HEK293 (cell line): ENCODE measurements around the gene TIMM10B.
A peak's percentile ranks its signal among the peaks of the same experiment; 100 is the strongest.

ENCODE experiments used
- CTCF ChIA-PET: fragments of 350-600 bp; formaldehyde crosslinking; extraction: SDS; loops from one replicate; lab custom pipeline; 2021; ENCODE audit warnings: antibody characterized with exemption; lab: Yijun Ruan, JAX
- POLR2A ChIA-PET: fragments of 300-600 bp; formaldehyde crosslinking; extraction: SDS; loops from one replicate; lab custom pipeline; 2020; ENCODE audit warnings: antibody characterized with exemption, inconsistent platforms; lab: Yijun Ruan, JAX
- H3K27ac ChIP-seq: fragments of 200-500 bp; sonication (Bioruptor generic); 2 replicates; pipeline ENCODE4 v1.5.1; 2014; ENCODE audit warnings: low read depth, low read length, control low read depth, inconsistent platforms; ENCODE audit errors: extremely low read depth
- H3K36me3 ChIP-seq, 2 experiments: fragments of 200-500 bp in 1 of 2; sonication (Bioruptor generic) in 1 of 2; 1 replicate in 1 of 2; 2 replicates in 1 of 2; pipeline ENCODE4 v1.5.1; 2014 to 2017; ENCODE audit warnings: inconsistent platforms in 2 of 2, low read length in 2 of 2; ENCODE audit not compliant: control insufficient read depth in 2 of 2, insufficient read depth in 1 of 2
- H3K4me1 ChIP-seq: fragments of 200-500 bp; sonication (Bioruptor generic); 2 replicates; pipeline ENCODE4 v1.5.1; 2014; ENCODE audit warnings: mild to moderate bottlenecking, low read length, inconsistent platforms; ENCODE audit not compliant: control insufficient read depth, insufficient read depth
- H3K4me3 ChIP-seq: 2 replicates; pipeline ENCODE4 v1.5.1; 2011; ENCODE audit warnings: low read depth, mild to moderate bottlenecking, control low read depth, low read length, moderate library complexity
- H3K9me3 ChIP-seq: fragments of 200-500 bp; sonication (Bioruptor generic); 2 replicates; pipeline ENCODE4 v1.5.1; 2014; ENCODE audit warnings: low read depth, low read length, inconsistent platforms; ENCODE audit not compliant: control insufficient read depth, insufficient read depth
- KLF10 ChIP-seq: fragments of 450-650 bp; IDR thresholded peaks from 2 replicates; pipeline ENCODE4 v1.5.1; 2018; ENCODE audit warnings: missing biosample characterization, mild to moderate bottlenecking, missing genetic modification characterization
- ZNF202 ChIP-seq: fragments of 450-650 bp; formaldehyde crosslinking; IDR thresholded peaks from 2 replicates; pipeline ENCODE4 v1.5.1; 2016; ENCODE audit warnings: missing biosample characterization, missing genetic modification characterization, borderline replicate concordance
- ZNF426 ChIP-seq: fragments of 450-650 bp; formaldehyde crosslinking; IDR thresholded peaks from 2 replicates; pipeline ENCODE4 v1.5.1; 2017; ENCODE audit warnings: missing biosample characterization, missing genetic modification characterization, mild to moderate bottlenecking, inconsistent platforms, moderate library complexity
- ZNF501 ChIP-seq: fragments of 450-650 bp; formaldehyde crosslinking; IDR thresholded peaks from 2 replicates; pipeline ENCODE4 v1.5.1; 2016; ENCODE audit warnings: missing biosample characterization, missing genetic modification characterization
- ZNF544 ChIP-seq: fragments of 450-650 bp; formaldehyde crosslinking; IDR thresholded peaks from 2 replicates; pipeline ENCODE4 v1.5.0; 2017; ENCODE audit warnings: missing biosample characterization, missing genetic modification characterization
- ZNF596 ChIP-seq: fragments of 450-650 bp; IDR thresholded peaks from 2 replicates; pipeline ENCODE4 v1.5.0; 2018; ENCODE audit warnings: missing biosample characterization, mild to moderate bottlenecking, missing genetic modification characterization, moderate library complexity
- ZNF600 ChIP-seq: fragments of 450-650 bp; formaldehyde crosslinking; IDR thresholded peaks from 2 replicates; pipeline ENCODE4 v1.5.1; 2016; ENCODE audit warnings: missing biosample characterization, missing genetic modification characterization
- ZNF660 ChIP-seq: fragments of 450-650 bp; IDR thresholded peaks from 2 replicates; pipeline ENCODE4 v1.5.1; 2018; ENCODE audit warnings: missing biosample characterization, mild to moderate bottlenecking, missing genetic modification characterization
- ZNF664 ChIP-seq: fragments of 450-650 bp; formaldehyde crosslinking; IDR thresholded peaks from 2 replicates; pipeline ENCODE4 v1.5.1; 2016; ENCODE audit warnings: missing biosample characterization, missing genetic modification characterization
- ZNF677 ChIP-seq: fragments of 450-650 bp; IDR thresholded peaks from 2 replicates; pipeline ENCODE4 v1.5.0; 2018; ENCODE audit warnings: missing biosample characterization, mild to moderate bottlenecking, missing genetic modification characterization, moderate library complexity
- ZNF785 ChIP-seq: fragments of 450-650 bp; formaldehyde crosslinking; IDR thresholded peaks from 2 replicates; pipeline ENCODE4 v1.5.1; 2016; ENCODE audit warnings: missing biosample characterization, missing genetic modification characterization
- ZSCAN30 ChIP-seq: fragments of 450-650 bp; IDR thresholded peaks from 2 replicates; pipeline ENCODE4 v1.5.1; 2018; ENCODE audit warnings: missing biosample characterization, mild to moderate bottlenecking, missing genetic modification characterization, moderate library complexity
- TF ChIP-seq, protein P1 (sequence below): fragments of 450-650 bp; formaldehyde crosslinking; IDR thresholded peaks from 2 replicates; pipeline ENCODE4 v1.5.1; 2016; ENCODE audit warnings: missing biosample characterization, missing genetic modification characterization
- TF ChIP-seq, protein P2 (sequence below): fragments of 450-650 bp; formaldehyde crosslinking; IDR thresholded peaks from 2 replicates; pipeline ENCODE4 v1.5.1; 2016; ENCODE audit warnings: missing biosample characterization, missing genetic modification characterization

Gene TIMM10B

DNA sequence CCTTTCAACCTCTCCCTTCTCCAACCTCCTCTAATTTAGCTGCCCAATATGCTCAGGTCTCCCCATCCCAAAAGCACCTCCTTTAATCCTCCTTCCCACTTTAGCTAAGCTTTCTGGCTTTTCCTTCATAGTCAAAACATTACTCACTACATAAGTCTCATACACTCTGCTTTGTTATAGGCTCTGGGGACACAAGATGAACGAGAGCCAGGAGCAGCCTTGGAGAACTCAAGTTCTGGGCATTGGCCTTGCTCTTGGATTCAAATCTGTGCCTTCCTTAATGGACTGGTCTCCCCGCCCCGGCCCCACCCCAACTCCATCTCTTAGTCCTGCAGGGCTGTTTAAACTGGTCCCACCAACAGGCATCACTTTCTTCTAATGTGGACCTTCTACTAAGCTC, 29.1 kb upstream of the TIMM10B start:
- Histone ChIP-seq H3K27ac (no peak overlapping the region), H3K36me3 (peaks cover 6 to 91% of the 10 kb centered on the region in 2 experiments; a peak in 1 of 3 replicates), H3K4me3 (no peak overlapping the region), H3K9me3 (no peaks in the 10 kb centered on the region), H3K4me1 (no peaks in the 10 kb centered on the region)
- CTCF ChIA-PET = interaction anchor here (1.0 to 2.0 kb wide), 5 partner anchors 9 to 254 kb away, joined by 3 to 9 read pairs (median 4); no protein-coding TSS in a partner anchor
- POLR2A ChIA-PET = no interaction called here
- TF ChIP-seq ZNF501 (tag by site-specific recombination) (no peak), ZNF596 (tag by site-specific recombination) (no peak), ZNF426 (tag by site-specific recombination) (no peak), ZNF600 (tag by site-specific recombination) (no peak), KLF10 (tag by site-specific recombination) (no peak)
- TF ChIP-seq, protein P1, sequence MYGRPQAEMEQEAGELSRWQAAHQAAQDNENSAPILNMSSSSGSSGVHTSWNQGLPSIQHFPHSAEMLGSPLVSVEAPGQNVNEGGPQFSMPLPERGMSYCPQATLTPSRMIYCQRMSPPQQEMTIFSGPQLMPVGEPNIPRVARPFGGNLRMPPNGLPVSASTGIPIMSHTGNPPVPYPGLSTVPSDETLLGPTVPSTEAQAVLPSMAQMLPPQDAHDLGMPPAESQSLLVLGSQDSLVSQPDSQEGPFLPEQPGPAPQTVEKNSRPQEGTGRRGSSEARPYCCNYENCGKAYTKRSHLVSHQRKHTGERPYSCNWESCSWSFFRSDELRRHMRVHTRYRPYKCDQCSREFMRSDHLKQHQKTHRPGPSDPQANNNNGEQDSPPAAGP (tag by site-specific recombination) = no peak

DNA sequence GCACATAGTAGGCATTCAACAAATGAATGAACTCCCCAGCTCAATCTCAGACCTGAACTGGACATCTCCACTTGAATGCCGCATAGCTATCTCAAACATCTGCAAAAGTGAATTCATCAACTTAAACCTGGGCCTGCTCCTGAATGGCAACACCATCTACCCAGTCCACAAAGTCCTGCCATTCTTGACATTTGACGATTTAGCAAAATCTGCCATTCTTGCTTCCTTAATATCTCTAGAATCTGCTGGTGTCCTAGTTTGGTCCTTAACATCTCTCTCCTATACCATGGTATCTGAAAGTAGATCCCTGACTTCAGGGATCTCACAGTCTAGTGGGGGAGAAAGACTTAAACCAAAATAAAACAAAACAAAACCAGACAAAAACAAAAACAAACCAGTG, 28.1 kb upstream of the TIMM10B start:
- no peak overlapping the region for H3K27ac ChIP-seq
- CTCF ChIA-PET = interaction anchor here (0.6 to 2.0 kb wide), 6 partner anchors 10 to 253 kb away, joined by 3 to 9 read pairs (median 4); no protein-coding TSS in a partner anchor
- POLR2A ChIA-PET = no interaction called here
- H3K4me1 ChIP-seq = no peaks in the 10 kb centered on the region
- no peaks in the 10 kb centered on the region for H3K9me3 ChIP-seq
- no peak overlapping the region for H3K4me3 ChIP-seq
- no peak for TF ChIP-seq ZNF660 (tag by site-specific recombination)
- TF ChIP-seq ZNF677 (tag by site-specific recombination) = no peak
- no peak for TF ChIP-seq ZNF785 (tag by site-specific recombination)
- TF ChIP-seq, protein P2, sequence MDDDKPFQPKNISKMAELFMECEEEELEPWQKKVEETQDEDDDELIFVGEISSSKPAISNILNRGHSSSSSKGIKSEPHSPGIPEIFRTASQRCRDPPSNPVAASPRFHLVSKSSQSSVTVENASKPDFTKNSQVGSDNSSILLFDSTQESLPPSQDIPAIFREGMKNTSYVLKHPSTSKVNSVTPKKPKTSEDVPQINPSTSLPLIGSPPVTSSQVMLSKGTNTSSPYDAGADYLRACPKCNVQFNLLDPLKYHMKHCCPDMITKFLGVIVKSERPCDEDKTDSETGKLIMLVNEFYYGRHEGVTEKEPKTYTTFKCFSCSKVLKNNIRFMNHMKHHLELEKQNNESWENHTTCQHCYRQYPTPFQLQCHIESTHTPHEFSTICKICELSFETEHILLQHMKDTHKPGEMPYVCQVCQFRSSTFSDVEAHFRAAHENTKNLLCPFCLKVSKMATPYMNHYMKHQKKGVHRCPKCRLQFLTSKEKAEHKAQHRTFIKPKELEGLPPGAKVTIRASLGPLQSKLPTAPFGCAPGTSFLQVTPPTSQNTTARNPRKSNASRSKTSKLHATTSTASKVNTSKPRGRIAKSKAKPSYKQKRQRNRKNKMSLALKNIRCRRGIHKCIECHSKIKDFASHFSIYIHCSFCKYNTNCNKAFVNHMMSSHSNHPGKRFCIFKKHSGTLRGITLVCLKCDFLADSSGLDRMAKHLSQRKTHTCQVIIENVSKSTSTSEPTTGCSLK = no peak
- H3K36me3 ChIP-seq = peaks cover 6 to 94% of the 10 kb centered on the region in 2 experiments; a peak in 1 of 3 replicates

DNA sequence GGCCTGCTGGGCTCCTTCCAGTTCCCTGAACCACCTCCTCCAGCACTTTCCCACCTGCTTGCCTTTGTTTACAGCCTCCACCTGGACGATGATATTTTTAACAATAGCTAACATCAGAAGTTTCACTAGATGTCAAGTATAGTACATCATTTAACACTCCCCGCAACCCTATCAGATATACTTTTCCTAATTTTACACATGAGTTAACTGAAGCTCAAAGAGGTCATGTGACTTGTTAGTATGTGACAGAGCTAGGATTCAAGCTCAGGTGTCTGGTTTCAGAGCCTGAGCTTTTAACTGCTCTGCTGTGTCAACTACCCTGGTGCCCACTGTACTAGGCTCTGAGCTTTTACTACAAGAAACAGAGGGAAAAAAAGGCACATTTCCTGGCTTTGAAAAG, 26.2 kb upstream of the TIMM10B start:
- ChIA-PET POLR2A (interaction anchor here (1.2 kb wide), 1 partner anchor 14 kb away, joined by 7 read pairs; no protein-coding TSS in a partner anchor), CTCF (interaction anchor here (0.6 to 3.3 kb wide), 6 partner anchors 10 to 76 kb away, joined by 3 to 23 read pairs (median 4); no protein-coding TSS in a partner anchor)
- TF ChIP-seq ZNF664 (peak; percentile 89), ZNF202 (tag by site-specific recombination) (no peak), ZSCAN30 (tag by site-specific recombination) (no peak), ZNF544 (no peak)
- TF ChIP-seq, protein P1 (tag by site-specific recombination) = no peak
- Histone ChIP-seq H3K4me1 (no peaks in the 10 kb centered on the region), H3K27ac (no peak overlapping the region), H3K9me3 (no peaks in the 10 kb centered on the region), H3K4me3 (no peak overlapping the region), H3K36me3 (peaks cover 6 to 95% of the 10 kb centered on the region in 2 experiments; a peak in 1 of 3 replicates)
